Esophagus (tissue), 2 donors: ENCODE results near the gene LRRK1. TPM values are rescaled to one million over a fixed set of nuclear protein-coding genes. Genes with fewer than 3 reads are reported as not detected.

Experiments used
- H3K27ac ChIP-seq, 2 donors: one replicate each; pipeline ENCODE4 v1.5.1; 2013; ENCODE audit warnings: low read depth in 2 of 2, mild to moderate bottlenecking in 2 of 2, inconsistent platforms in 1 of 2, low read length in 1 of 2, moderate library complexity in 1 of 2
- H3K27me3 ChIP-seq, 2 donors: one replicate each; pipeline ENCODE4 v1.6.1; 2013; ENCODE audit warnings: low read length in 2 of 2, control low read depth in 1 of 2, mild to moderate bottlenecking in 1 of 2; ENCODE audit not compliant: insufficient read depth in 2 of 2, control insufficient read depth in 1 of 2
- H3K36me3 ChIP-seq, 2 donors: one replicate each; pipeline ENCODE4 v1.6.1; 2013; ENCODE audit warnings: low read length in 1 of 2; ENCODE audit not compliant: control insufficient read depth in 2 of 2, insufficient read depth in 2 of 2
- H3K4me1 ChIP-seq, 2 donors: one replicate each; pipeline ENCODE4 v1.6.1; 2013; ENCODE audit warnings: low read length in 1 of 2; ENCODE audit not compliant: control insufficient read depth in 2 of 2, insufficient read depth in 2 of 2
- H3K4me3 ChIP-seq, 2 donors: one replicate each; pipeline ENCODE4 v1.5.1; 2013; ENCODE audit warnings: low read length in 2 of 2, mild to moderate bottlenecking in 2 of 2, low read depth in 1 of 2, moderate library complexity in 1 of 2
- H3K9me3 ChIP-seq, 2 donors: one replicate each; pipeline ENCODE4 v1.6.1; 2013; ENCODE audit warnings: mild to moderate bottlenecking in 2 of 2, low read depth in 1 of 2, low read length in 1 of 2, moderate library complexity in 1 of 2; ENCODE audit not compliant: control insufficient read depth in 2 of 2, insufficient read depth in 1 of 2
- WGBS, 2 donors: extraction: QIAGEN DNeasy Blood & Tissue Kit; methylation state at CpG; one replicate each; pipeline ENCODE4 v1.1.7; 2013; 5-methylcytosine and 5-hydroxymethylcytosine counted together
- polyA plus RNA-seq, 2 donors: library from polyadenylated mRNA; stranded (reverse); fragments of 200-250 nt; gene quantifications; one replicate each; pipeline ENCODE4 v1.2.3, GENCODE V29; 2013
- donor health status: healthy with polysubstance abuse.
- donor health status: Bipolar disorder and iron deficiency.

Gene LRRK1
- polyA plus RNA-seq, 2 donors: 4.4 to 7.0 TPM

GRCh38 chr15:101055411-101055810, 136.3 kb downstream of the LRRK1 start:
- no peaks in the 10 kb centered on the region for H3K27me3 ChIP-seq
- H3K4me3 ChIP-seq: no peak overlapping the region
- H3K27ac ChIP-seq: no peak overlapping the region
- H3K36me3 ChIP-seq: peaks cover 0 to 34% of the 10 kb centered on the region in 2 donors
- WGBS, 2 donors: 89 to 91% methylated on average over 2 of the region's 2 CpGs
- H3K4me1 ChIP-seq: no peaks in the 10 kb centered on the region
- no peaks in the 10 kb centered on the region for H3K9me3 ChIP-seq

- H3K4me3 ChIP-seq: no peak overlapping the region
- H3K27ac ChIP-seq: no peak overlapping the region
- H3K36me3 ChIP-seq: peaks cover 0 to 36% of the 10 kb centered on the region in 2 donors
- WGBS, 2 donors: 84 to 88% methylated on average over 15 of the region's 15 CpGs
- no peaks in the 10 kb centered on the region for H3K27me3 ChIP-seq
- H3K9me3 ChIP-seq: no peaks in the 10 kb centered on the region
- no peaks in the 10 kb centered on the region for H3K4me1 ChIP-seq
These were observed 137.5 kb downstream of the LRRK1 start for GRCh38 chr15:101056366-101057334.

DNA sequence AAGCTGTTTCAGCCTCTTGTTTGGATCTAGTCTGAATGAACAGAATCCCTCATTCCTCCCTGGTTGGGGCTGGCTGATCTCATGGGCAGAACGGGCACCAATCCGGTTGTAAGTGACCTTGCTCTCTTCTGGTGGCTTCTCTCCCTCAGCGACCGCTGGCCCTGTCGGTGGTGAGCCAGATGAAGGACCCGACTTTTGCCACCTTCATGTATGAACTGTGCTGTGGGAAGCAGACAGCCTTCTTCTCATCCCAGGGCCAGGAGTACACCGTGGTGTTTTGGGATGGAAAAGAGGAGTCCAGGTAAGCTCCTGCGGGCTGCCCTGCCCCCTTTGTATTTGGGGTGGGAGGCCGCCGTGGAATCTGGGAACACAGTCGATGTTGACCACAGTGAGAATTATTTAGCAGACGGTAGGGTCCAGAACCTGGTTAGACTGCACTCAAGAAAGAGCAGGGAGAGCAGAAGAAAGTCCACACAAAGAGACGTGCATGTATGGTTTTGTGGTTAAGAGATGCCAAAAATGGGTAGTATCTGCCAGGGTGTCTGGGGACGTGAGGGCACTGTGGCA, 138.8 kb downstream of the LRRK1 start:
- 87 to 88% methylated on average over 14 of the region's 14 CpGs for WGBS, 2 donors
- no peaks in the 10 kb centered on the region for H3K27me3 ChIP-seq
- H3K27ac ChIP-seq: no peak overlapping the region
- H3K9me3 ChIP-seq: no peaks in the 10 kb centered on the region
- H3K36me3 ChIP-seq: peaks cover 0 to 40% of the 10 kb centered on the region in 2 donors
- H3K4me1 ChIP-seq: no peaks in the 10 kb centered on the region
- H3K4me3 ChIP-seq: no peak overlapping the region

DNA sequence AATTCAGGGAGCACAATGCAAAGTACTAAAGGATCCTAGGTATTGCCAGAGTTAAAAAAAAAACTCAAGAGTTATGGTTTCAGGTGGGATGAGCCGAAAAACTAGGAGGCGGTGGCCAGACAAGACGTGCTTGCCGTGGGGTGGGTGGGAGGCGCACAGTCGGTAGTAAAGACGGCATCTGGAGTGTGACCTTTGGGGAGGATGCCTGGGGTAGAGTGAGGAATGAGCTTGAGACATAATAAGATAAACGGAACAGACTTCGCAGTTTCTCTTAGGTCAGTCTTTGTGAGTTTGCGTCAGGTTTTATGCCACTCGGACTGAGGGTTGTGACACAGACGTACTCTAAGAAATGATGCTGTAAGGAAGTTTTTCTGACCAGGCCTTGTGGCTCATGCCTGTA, 139.6 kb downstream of the LRRK1 start:
- Histone ChIP-seq H3K4me3 (no peak overlapping the region), H3K36me3 (peaks cover 0 to 35% of the 10 kb centered on the region in 2 donors), H3K9me3 (no peaks in the 10 kb centered on the region), H3K4me1 (no peaks in the 10 kb centered on the region), H3K27me3 (no peaks in the 10 kb centered on the region), H3K27ac (no peak overlapping the region)
- 95 to 96% methylated on average over 12 of the region's 12 CpGs for WGBS, 2 donors

DNA sequence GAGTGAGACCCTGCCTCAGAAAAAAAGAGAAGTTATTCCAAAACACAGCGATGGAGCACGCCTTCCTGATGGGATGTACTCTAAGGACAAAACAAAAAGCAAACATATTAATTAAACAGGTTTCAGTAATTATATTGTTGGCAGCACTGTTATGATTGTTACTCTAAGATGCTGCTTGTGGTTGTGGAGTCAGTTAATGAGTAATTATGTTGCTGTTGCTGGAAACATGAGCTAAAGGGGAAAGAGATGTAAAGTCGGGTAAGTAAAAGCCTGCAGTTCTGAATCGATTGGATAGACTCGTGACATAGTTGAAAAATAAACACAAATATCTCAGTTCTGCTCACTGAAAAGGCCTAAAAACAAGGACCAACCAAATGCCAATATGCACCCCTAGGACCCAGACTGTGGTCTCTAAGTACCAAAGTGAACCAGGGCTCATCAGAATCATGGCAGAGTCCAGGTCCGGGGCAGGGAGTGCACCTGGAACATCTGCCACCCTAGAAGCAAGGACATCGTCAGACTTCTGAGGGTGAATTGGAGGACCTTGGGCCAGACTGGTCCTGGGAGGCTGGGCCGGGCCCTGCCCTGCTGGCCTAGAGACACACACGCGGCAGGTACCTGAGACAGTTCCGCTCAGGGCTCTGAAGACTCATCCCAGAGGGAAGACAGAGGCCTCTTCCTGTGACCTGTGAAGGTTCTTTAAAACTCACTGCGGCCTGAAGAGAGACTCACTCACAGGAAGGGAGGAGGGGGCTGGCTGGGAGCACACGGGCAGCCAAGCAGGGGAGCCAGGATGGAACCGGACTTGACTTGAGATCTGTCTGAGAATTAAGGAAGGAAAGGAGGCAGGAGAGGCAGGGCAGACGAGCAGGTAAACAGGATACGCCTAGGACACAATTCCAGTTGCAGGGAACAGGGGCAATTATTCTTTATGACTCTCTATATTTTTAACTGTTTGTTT, 140.5 kb downstream of the LRRK1 start:
- Histone ChIP-seq H3K36me3 (peaks cover 0 to 42% of the 10 kb centered on the region in 2 donors), H3K27me3 (no peaks in the 10 kb centered on the region), H3K27ac (no peak overlapping the region), H3K4me3 (no peak overlapping the region), H3K9me3 (no peaks in the 10 kb centered on the region), H3K4me1 (no peaks in the 10 kb centered on the region)
- 83 to 84% methylated on average over 16 of the region's 16 CpGs for WGBS, 2 donors

DNA sequence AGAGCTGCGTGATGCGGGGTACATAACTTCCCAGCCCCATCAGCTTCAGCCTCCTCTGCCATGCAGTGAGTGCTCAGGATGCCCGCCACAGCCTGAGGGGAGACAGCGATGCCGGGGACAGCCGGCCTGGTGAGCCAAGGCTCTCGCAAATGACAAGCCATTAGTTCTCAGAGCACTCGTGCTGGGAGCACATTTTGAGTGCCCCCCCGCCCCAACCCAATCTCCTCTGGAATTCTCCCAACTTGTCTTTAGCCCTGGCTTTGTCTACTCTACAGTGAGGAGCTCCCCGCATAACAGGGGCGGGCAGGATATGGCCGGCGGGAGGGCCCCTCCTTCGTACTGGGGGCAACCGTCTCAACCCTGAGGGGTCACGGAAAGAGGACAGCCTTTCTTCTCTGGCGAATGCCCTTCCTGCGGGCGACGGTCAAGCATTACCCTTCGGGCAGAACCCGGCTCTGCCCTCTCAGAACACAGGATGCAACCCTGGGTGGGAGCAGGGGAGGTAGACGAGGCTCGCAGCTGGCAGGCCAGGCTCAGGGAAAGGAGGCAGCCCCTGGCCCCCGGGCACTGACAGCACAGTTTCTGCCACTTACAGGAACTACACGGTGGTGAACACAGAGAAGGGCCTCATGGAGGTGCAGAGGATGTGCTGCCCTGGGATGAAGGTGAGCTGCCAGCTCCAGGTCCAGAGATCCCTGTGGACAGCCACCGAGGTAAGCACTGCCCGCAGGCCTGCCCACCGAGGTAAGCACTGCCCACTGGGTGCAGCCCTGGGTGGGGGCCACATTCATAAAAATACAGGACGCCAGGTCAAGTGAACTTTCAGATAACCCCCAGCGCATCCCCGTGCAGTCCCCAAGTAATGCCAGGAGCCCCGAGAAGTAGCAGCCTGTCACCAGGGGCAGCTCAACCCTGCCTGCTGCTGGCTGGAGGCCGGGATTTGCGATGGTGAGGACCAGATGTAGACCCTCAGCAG, 141.7 kb downstream of the LRRK1 start:
- Histone ChIP-seq H3K4me3 (no peak overlapping the region), H3K9me3 (no peaks in the 10 kb centered on the region), H3K27ac (no peak overlapping the region), H3K27me3 (no peaks in the 10 kb centered on the region), H3K36me3 (peaks cover 0 to 41% of the 10 kb centered on the region in 2 donors), H3K4me1 (no peaks in the 10 kb centered on the region)
- WGBS, 2 donors: 89 to 90% methylated on average over 34 to 35 of the region's 35 CpGs

GRCh38 chr15:101062063-101062462, 142.9 kb downstream of the LRRK1 start:
- H3K4me1 ChIP-seq: no peaks in the 10 kb centered on the region
- WGBS, 2 donors: 78 to 81% methylated on average over 7 of the region's 7 CpGs
- no peak overlapping the region for H3K4me3 ChIP-seq
- H3K9me3 ChIP-seq: no peaks in the 10 kb centered on the region
- no peak overlapping the region for H3K27ac ChIP-seq
- H3K36me3 ChIP-seq: peaks cover 0 to 41% of the 10 kb centered on the region in 2 donors
- H3K27me3 ChIP-seq: no peaks in the 10 kb centered on the region

GRCh38 chr15:101062471-101063171, 143.5 kb downstream of the LRRK1 start:
- Histone ChIP-seq H3K27ac (no peak overlapping the region), H3K36me3 (peaks cover 0 to 41% of the 10 kb centered on the region in 2 donors), H3K27me3 (no peaks in the 10 kb centered on the region), H3K9me3 (no peaks in the 10 kb centered on the region), H3K4me3 (no peak overlapping the region), H3K4me1 (no peaks in the 10 kb centered on the region)
- whole genome bisulfite sequencing, 2 donors: 86 to 89% methylated on average over 18 of the region's 18 CpGs
